Fibroblast of upper back skin (primary cell): ENCODE measurements around the gene PTRH2.
"Not testable (repeated sequence)": the region's sequence is repeated elsewhere in the genome, so short reads cannot be mapped to it uniquely, and the experiment has no call there.

ENCODE experiments used
- DNase-seq: peaks from one replicate; pipeline ENCODE4 v3.0.0-alpha.2; 2013

PTRH2 gene

DNA sequence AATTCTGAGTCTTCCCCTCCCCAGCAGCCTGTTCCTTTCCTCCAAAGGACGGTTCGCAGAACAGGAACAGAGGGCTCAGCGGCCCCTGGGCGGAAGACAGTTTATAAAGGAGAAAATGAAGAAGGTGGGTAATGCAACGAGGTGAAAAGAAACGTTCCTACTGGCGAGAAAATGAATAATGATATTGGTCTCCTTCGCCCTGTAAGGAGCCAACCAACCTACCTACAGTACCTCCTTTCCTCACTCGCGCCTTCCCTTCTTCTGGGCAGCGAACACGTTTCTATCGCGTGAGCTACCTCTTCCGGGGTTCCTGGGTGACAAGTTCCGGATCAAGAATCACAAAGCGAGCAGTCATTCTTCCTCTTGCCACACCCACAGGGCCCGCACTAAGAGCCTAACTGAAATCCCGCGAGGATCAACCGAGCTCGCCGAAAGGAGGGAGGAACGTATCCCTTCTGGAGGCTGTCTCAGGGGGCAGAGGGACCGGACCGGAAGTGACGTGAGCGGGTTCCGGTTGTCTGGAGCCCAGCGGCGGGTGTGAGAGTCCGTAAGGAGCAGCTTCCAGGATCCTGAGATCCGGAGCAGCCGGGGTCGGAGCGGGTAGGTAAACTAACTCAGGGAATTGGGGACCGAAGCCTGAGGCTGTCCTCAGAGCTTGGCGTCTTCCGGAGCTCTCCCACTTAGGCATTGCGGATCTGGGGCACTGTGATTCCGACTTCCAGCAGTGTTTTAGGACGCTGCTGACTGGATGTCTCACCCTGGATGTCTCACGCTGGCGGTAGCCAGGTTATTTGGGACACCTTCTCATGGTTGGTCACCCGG, at the start of gene PTRH2, which contains the start of gene VMP1:
TSS of gene PTRH2 (minus strand) at position 282 of the 822 bp plus-strand sequence. CDS start 9,452 bp downstream, outside the sequence.
TSS of gene VMP1 (plus strand) at position 506 of the 822 bp plus-strand sequence. CDS start 23,793 bp downstream, outside the sequence.
- DNase-seq, result peak; percentile 100

- DNase-seq, result peak; percentile 98
These were observed 49.1 kb upstream of the PTRH2 start for GRCh38 chr17:59756236-59756818.

DNA sequence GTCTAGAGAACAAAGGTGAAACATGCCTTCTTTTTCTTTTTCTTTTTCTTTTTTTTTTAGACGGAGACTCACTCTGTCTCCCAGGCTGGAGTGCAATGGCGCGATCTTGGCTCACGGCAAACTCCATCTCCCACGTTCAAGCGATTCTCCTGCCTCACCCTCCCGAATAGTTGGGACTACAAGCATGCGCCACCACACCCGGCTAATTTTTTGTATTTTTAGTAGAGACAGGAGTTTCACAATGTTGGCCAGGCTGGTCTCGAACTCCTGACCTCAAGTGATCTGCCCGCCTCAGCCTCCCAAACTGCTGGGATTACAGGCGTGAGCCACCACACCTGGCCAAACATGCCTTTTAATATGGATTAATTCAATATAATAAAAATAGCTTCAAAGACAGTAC, 47.8 kb upstream of the PTRH2 start:
- DNase-seq, result not testable (repeated sequence)

- DNase-seq, result peak; percentile 99
These were observed 47.3 kb upstream of the PTRH2 start for GRCh38 chr17:59754552-59754951.

DNA sequence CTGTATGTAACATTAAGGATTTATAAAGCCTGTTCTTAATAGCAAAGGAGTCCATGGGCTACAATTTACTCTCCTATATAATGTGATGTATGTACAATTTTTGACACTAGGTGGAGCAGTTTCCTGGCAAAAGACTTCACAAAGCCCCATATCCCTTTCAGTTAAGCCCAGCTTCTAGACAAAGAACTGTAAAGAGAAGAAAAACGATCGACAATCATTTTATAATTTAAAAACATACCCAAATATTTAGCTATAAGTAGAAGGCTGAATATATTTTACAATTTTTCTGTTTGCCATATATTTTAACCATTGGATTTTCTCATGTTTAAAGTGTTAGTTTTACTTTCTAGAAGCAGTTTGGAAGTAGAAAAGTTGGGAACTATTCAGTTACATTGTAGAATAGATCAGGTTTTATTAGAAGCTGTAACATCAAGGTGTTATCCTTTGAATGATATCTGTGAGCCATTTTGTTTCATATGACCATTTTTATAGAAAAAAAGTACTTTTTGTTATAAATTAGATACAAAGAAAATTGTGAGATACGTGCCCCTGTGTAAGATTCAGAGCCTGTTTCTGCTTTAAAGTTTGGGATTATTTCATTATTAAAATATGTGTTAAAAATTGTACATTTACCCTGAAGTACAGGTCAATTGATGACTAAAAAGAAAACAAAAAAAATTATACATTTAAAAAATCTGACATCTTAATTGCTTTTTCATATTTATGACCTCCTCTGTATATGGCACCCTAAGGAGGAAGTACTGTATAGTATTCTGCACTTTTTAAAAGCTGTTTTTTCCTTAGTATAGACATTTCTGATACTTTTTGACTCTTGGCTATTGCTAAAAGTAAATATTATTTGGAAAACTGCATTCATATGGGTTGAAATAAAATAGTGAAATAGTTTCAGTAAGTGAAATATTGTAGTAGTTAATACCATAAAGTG, 46.6 kb upstream of the PTRH2 start:
- DNase-seq, result peak; percentile 92

GRCh38 chr17:59752922-59753321, 45.7 kb upstream of the PTRH2 start:
- no peak for DNase-seq

DNA sequence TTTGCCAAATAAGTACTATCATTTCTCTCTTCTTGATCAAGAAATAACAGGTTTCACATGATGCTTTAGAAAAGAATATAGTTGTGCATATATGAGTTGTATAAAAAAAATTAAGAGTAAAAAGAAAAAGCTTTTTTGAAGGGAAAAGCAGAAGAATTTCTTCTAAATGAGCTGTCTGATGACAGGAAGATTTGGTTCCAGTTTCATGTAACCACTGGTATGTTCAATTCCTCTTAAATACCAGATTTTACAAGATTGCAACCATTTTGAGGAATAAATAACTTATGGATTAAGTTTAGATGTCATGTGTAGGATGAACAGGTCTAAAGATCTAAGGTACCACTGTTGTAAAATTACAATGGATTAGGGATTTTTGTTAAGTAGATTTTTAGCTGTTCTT, 45.2 kb upstream of the PTRH2 start:
- DNase-seq, result peak; percentile 62

DNA sequence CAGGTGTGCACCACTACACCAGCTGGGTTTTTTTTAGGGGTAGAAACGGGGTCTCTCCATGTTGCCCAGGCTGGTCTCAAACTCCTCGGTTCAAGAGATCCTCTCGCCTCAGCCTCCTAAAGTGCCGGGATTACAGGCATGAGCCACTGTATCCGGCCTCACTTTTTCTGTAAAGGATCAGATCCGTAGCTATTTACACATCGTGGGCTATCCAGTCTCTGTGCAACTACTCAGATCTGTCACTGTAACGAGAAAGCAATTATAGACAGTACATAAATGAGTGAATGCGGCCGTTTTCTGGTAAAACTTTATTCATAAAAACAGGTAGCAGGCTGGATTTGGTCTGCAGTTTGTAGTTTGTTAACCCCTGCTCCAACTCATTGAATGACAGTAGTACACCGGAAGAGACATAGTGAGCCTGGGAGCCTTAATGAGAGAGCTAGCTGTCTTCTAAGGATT, 44.8 kb upstream of the PTRH2 start:
- DNase-seq, result no peak

DNA sequence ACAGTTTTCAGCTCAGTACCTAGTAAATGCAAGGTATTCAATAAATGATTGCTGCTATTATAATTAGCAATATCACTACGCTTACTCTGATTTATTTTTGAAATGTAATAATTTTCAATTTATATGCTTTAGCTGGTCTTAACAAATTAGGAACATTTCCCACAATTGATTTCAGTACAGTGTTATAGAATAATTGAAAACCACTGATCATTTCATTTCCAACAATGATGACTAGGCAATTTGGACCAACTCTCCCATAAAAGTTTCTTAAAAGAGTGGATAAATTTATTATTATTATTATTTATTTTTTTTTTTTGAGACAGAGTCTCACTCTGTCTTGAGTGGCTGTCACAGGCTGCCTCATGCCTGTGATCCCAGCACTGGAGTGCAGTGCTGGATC, 41.4 kb upstream of the PTRH2 start:
- DNase-seq, result no peak

GRCh38 chr17:59746849-59747445, 39.7 kb upstream of the PTRH2 start:
- DNase-seq, result peak; percentile 63

DNA sequence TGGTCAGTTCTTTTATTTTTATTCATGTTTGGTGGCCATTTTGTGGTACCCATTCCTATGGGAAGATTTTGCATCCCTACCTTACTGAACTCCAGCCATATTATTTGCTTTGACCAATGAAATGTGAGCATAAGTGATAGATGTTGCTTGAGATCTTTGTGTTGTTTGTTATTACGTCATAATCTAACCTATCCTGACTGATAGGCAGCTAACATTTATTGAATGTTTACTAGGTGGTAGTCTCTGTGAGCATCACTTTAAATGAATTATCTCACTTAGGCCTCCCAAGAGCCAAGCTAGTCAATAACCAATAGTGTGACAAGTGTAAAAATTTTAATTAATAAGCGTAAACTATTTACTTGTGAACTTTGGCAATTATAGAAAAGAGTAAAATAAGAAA, 37.8 kb upstream of the PTRH2 start:
- DNase-seq, result no peak

DNA sequence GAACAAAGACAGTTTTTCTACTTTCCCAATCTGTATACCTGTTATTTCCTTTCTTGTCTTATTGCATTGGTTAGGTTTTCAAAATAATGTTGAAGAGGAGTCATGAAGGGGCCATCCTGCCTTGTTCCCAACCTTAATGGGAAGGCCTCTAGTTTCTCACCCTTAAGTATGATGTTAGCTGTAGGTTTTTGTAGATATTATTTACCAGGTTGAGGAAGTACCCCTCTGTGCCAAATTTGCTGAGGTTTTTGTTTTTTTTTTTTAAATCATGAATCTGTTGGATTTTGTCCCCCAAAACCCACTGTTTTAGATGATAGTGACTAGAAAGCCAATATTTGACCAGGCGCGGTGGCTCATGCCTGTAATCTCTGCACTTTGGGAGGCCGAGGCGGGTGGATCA, 36.6 kb upstream of the PTRH2 start:
- no peak for DNase-seq

DNA sequence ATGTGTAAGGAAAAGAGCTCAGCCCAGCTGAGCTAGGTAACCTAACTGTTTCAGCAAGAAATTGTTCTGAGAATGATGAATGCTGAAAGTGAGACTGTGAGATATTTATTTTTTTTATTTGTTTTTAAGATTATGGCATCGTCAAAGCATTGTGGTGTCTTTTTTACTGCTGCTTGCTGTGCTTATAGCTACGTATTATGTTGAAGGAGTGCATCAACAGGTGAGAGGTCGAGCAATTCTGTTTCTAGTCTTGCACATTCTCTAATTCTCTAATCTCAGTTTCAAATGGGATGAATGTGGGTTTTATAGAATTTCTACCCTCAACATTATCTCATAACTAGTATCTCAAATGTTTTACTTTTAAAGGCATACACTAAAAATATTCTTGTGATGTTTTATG, 30.1 kb upstream of the PTRH2 start:
- DNase-seq, result no peak

GRCh38 chr17:59734226-59734625, 27.0 kb upstream of the PTRH2 start:
- no peak for DNase-seq

GRCh38 chr17:59733697-59734096, 26.5 kb upstream of the PTRH2 start:
- no peak for DNase-seq

DNA sequence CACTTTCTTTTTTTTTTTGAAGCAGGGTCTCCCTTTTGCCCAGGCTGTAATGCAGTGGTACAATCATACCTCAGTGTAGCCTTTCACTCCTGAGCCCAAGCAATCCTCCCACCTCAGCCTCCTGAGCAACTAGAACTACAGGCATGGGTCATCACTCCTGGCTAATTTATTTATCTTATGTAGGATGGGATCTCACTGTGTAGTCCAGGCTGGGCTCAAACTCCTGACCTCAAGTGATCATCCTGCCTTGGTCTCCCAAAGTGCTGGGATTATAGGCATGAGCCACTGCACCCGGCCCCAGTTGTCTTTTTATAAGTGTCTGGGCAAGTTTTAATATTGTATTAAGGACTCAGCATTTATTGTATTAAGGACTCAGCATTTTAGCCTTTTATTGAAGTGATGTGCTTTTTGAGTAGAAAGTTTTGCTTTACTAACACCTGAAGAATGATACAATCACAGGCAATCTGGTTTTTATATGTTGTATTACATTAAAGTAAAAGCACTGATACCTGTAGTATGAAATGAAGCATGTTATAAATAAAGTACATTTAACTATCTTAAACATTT, 23.1 kb upstream of the PTRH2 start:
- no peak for DNase-seq

DNA sequence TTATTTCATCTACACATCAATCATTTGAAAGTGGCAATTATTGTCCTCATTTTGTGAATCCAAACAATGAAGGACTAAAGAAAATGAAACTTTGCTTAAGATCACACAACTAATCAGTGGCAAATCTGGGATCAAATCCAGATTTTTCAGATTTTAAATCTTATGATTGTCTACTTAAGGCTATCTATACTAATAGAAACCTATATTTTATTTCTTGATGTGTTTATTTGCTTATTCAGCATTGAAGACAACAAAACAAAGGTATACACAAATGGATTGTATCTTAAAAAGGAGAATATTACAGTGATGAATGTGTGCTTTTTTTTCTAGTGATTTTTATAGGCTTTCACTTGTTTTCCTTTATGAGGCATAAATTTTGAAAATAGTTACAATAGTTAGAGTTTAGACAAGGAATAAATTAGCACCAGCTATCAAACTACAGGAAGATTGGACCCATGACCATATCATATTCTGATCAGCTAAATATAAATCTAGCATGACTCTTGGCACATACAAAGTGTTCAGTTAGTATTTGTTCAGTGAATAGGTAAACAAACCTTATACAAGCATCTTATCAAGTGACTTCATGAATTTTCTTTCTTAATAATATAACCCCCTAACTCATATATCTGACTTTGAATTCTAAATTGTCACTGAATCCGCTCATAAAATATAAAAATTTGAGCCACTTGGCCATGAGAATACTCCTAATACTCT, 20.7 kb upstream of the PTRH2 start:
- DNase-seq, result no peak

- DNase-seq, result no peak
These were observed 18.5 kb upstream of the PTRH2 start for GRCh38 chr17:59725691-59726090.

GRCh38 chr17:59723607-59724006, 16.4 kb upstream of the PTRH2 start:
- DNase-seq, result no peak

DNA sequence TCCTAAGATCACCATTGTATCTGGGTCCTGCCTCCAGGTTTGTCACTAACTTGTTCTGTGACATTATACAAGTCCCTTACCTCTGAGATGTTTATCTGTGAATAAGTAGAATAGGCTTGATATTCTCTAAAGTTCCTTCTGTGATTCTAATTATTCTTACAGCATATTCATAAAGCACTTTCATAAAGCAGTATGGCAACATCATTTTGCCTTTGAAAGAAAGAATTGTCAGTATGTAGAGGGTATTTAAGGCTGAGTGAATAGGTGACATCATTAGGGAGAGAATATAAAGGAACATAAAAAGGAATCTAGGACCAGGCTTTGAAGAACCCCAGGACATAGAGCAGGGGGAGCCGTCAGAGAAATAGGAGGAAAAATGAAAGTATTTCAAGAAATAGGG, 15.8 kb upstream of the PTRH2 start:
- DNase-seq, result no peak

- no peak for DNase-seq
These were observed 15.4 kb upstream of the PTRH2 start for GRCh38 chr17:59722623-59723022.

- no peak for DNase-seq
These were observed 12.3 kb upstream of the PTRH2 start for GRCh38 chr17:59719526-59719925.
